Activated CD8-positive, alpha-beta memory T cell treated with anti-CD3 and anti-CD28 coated beads for 36 hours (primary cell): Measurements from ENCODE around the gene KCND1. TPM values are rescaled to one million over a fixed set of nuclear protein-coding genes. Genes with fewer than 3 reads are reported as not detected.

Experiments
- CTCF ChIA-PET: fragments of 350-600 bp; sonication (Branson Sonifier 250); formaldehyde crosslinking; loops from one replicate; lab custom pipeline; 2021; ENCODE audit warnings: antibody characterized with exemption; lab: Charles Lee
- POLR2A ChIA-PET: fragments of 350-600 bp; sonication (Branson Sonifier 250); formaldehyde crosslinking; loops from one replicate; lab custom pipeline; 2021; ENCODE audit warnings: antibody characterized with exemption; lab: Charles Lee
- total RNA-seq, 2 experiments: library from RNA; stranded (reverse); gene quantifications; one replicate each; pipeline ENCODE4 v1.2.3, GENCODE V29; 2021

KCND1 gene
- total RNA-seq, 2 experiments from 2014 or later: 1.1 TPM

DNA sequence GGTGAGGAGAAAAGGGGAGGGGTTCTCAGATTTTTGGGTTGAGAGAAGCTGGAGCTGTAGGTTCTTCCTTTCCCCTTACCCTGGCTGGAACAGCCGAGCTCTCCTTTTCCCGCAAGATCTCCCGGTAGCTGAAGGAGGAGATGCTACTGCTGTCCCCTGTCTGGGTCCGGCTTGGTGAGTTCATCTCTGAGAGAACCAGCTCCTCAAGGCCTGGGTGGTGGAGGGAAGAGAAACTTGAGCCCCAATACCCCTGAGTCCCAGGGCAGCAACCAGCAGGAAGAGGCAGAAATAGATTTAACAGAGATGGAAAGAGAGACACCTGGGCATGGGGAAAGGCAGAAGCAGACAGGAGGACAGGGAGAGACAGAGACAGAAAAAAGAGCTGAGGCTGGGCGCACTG is 6.6 kb upstream of the KCND1 start:
- CTCF ChIA-PET: no interaction called here
- POLR2A ChIA-PET: no interaction called here

GRCh38 chrX:48976086-48976485 is 4.4 kb upstream of the KCND1 start:
- POLR2A ChIA-PET: no interaction called here
- CTCF ChIA-PET: no interaction called here

GRCh38 chrX:48975541-48975940 is 3.9 kb upstream of the KCND1 start:
- ChIA-PET CTCF (no interaction called here), POLR2A (no interaction called here)

DNA sequence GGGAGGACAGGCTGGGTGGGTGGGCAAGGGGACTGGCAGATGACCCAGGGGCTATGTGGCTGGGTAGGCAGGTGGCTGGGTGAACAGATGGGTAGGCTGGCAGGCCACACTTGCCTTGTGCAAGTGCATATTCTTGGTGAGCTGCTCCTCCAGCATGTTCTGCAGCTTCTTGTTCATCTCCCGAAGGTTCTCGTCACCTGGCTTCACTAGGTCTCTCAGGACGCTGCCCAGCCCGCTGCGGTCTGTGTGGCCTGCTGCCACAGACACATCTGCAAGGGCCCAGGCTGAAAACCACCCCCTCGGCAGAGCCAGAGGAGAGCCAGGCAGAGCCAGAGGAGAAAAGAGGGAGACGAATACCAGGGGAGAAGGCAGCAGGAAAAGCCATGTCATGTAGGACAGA is 3.4 kb upstream of the KCND1 start:
- ChIA-PET CTCF (no interaction called here), POLR2A (no interaction called here)

GRCh38 chrX:48974574-48974973 is 2.9 kb upstream of the KCND1 start:
- CTCF ChIA-PET: no interaction called here

DNA sequence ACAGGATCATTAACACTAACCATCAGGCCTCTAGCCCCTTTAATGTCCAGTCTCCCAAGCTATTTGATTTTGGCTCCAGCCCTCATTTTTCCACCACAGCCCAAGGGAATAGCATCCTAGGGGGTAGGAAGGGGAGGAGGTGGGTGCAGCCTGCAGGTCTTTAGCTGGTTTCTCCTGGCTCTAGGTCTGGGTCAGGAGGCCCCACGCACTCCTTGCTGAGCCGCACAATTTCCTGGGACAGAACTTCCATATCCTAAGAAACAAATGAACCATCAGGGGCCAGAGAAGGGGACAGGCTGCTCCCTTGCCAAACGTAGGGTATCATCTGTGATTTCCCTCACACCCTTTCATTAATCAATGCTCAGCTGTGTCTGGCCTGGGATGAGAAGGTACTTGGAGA is 2.4 kb upstream of the KCND1 start:
- CTCF ChIA-PET: no interaction called here
- POLR2A ChIA-PET: no interaction called here

More at GRCh38 chrX:48974574-48974973, 2.9 kb upstream of the KCND1 start:
- POLR2A ChIA-PET: no interaction called here

DNA sequence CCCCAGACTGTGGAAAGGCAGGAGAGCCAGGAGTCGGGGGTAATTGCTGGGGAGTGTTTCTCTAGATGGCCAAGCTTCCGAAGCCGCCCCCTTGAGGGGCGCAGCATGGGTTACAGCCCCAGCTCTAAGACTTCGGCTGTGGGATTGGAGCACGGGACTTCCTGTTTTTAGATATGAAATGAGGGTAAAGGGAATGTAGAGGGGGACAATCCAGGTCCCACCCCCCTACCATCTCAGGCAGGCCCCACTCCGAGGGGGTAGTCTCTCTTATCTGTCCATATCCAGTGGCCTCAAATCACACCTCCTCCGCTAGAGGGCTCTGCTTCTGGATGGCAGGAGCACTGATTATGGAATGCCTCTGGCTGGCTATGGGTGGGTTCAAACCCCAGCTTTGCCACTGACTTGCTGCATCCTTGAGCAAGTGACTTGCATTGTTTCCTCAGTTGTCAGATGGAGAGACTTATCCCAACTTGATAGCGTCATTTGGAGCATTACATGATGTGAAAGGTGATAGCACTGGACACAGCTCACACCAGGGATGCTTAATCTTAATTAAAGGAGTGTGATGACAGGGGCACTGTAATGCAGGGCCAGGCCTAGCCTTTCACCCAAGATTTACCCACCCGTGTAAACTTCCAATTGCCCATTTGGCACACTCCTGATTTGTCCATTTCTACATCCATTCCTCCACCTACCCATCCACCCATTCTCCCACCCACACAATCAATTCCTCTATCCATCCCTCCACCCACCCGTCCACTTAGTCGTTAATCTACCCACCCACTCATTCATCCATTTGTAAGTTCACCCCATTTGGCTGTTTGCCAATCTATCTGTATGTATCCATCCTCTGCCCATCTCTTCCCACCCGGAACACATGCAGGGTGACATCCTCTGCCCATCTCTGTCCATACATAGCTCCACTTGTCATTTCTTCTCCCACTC is 848 bp upstream of the KCND1 start:
- CTCF ChIA-PET: no interaction called here
- POLR2A ChIA-PET: interaction anchor here (0.6 kb wide), 1 partner anchor 363 kb away, joined by 9 read pairs; no protein-coding TSS in a partner anchor

- ChIA-PET CTCF (no interaction called here), POLR2A (no interaction called here)
Observed at GRCh38 chrX:48969471-48969870, 2.2 kb downstream of the KCND1 start.

DNA sequence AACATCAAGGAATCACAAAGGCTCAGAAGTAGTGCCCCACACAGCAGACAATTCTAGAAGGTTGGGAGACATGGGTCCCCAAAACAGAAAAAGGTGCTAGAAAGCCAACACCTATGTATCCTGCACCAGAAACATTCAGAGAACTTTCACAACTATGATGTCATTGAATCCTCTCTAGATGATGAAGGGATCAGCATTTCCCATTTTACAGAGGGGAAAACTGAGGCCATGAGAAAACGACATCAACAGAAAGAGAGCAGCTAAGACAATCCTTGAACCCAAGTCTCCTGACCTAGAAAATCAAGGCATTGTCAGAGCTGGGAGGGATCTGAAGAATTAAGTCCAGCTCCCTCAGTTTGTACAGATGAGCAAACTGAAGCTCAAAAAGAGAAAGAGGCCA is 3.3 kb downstream of the KCND1 start:
- POLR2A ChIA-PET: no interaction called here
- CTCF ChIA-PET: no interaction called here

GRCh38 chrX:48966796-48967579 is 4.7 kb downstream of the KCND1 start:
- ChIA-PET CTCF (no interaction called here), POLR2A (no interaction called here)

DNA sequence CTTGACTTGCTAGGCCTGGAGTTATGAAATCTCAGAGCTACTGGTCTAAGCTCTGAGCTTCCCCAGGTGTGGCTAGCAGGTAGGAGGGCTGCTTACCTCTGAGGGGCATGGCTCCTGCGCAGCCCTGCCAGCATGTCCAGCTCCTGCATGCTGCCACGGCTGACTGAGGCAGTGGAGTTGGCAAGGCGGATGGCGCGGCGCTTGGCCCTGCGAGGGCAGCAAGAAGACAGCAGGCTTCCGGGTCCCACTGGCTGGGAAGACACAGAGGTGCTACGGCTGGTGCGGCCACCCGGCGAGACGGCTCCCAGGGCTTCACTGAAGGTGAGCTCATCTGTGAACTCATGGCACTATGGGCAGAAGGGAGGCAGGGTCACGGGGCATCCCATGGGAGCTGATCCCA is 5.7 kb downstream of the KCND1 start:
- POLR2A ChIA-PET: no interaction called here
- CTCF ChIA-PET: no interaction called here

DNA sequence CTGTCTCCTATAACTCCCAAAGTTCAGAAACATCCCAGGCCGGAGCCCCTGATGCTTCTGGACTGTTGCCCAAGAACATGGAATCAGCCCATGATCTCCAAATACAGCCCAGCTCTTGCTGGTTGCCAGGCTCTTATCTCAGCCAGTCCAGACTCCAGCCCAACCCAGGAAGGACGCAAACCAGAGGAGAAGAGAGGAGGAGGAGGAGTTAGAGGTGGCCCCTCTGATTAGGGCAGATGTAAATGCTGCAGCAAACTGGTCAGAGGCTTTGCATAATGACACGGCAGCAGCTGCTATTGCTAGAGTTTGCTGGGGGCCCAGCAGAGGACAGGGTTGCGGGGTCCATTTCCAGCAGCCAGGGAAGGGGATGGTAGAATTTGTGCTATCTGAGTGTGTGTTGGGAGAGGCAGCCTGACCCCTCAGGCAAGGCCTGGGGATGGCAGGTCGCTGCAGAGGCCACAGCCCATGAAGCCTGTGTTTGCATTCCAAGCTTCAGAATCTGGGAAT is 10.0 kb downstream of the KCND1 start:
- ChIA-PET CTCF (interaction anchor here (0.7 kb wide), 1 partner anchor 224 kb away, joined by 4 read pairs; the partner anchor contains the start of gene PRICKLE3), POLR2A (no interaction called here)

DNA sequence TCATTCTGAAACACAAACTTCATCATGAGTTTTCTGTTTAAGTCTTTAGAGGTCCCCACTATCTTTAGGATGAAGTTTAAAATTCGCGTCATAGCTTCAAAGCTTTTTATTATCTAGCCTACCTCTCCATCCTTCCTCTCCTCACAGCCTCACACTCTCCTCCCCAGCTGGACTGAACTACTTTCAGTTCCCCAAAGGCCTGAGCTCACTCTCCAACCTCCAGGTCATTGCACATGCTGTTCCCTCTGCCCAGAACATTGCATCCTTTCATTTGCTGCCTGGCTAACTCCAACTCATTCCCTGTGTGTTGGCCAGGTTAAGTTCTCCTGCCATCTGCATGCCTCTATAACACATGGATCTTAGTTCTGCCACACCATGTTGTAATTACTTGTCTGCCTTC is 11.4 kb downstream of the KCND1 start:
- POLR2A ChIA-PET: no interaction called here
- CTCF ChIA-PET: no interaction called here

DNA sequence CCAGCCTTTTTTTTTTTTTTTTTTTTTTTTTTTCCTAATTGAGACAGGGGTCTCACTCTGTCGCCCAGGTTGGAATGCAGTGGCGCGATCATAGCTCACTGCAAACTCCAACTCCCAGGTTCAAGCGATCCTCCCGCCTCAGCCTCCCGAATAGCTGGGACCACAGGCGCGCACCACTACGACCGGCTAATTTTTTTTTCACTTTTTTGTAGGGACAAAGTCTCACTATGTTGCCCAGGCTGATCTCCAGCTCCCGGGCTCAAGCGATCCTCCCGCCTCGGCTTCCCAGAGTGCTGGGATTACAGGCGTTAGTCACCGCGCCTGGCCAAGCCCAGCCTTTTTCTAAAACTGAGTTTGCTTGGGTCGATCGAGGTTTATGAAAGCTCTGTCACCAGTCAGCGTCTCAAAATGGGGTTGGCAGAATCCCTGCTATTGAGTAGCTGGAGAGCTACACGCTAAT is 13.0 kb downstream of the KCND1 start:
- POLR2A ChIA-PET: interaction anchor here (0.5 to 1.4 kb wide), 7 partner anchors 21 to 214 kb away, joined by 3 to 8 read pairs (median 4); partner anchors contain the start of genes GRIPAP1 and TFE3
- CTCF ChIA-PET: no interaction called here

DNA sequence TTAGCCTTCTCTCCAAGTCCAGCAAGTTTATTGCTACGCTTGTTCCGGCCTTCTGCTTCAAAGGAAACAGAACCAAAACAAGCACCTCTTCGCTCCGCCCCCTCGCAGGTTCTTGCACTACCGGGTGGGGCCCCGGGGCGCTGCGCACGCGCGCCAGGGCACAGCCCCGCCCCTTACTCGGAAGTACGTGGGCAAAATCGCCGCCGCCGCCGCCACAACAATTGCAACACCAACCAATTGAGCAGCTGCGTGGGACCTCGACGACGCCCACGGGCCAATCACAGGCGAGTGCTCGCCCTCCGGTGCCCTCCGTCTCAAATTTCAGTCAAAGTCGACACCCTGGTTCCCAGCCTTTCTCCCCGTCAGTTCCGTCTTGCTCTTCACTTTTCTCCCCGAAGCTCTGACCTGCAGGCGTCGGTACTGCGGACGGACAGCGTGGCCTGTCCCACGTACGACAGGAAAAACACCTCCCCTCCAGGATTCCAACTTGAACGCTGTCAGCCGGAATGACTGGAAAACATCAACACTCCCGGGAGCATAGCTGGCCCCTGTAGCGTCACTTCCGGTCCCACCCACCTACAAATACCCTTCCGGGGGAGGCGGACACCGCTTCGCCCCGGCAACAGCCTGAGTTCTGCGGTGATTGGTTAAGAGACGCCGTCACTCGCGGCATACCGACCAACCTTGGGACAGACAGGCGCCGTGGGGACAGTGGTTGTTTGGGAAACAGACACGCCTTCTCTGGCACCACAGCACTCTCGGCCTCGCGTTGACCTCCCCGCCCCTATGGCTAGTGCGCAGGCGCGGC is 13.6 kb downstream of the KCND1 start:
- ChIA-PET CTCF (no interaction called here), POLR2A (interaction anchor here (0.5 to 1.4 kb wide), 9 partner anchors 21 to 215 kb away, joined by 3 to 8 read pairs (median 4); partner anchors contain the start of genes GRIPAP1 and TFE3)

GRCh38 chrX:48957477-48957826 is 14.2 kb downstream of the KCND1 start, which contains the start of gene OTUD5:
OTUD5 (minus strand) TSS chrX:48957607; CDS start chrX:48957570, 37 bp downstream.
- CTCF ChIA-PET: no interaction called here
- POLR2A ChIA-PET: interaction anchor here (0.8 kb wide), 2 partner anchors 86 to 99 kb away, joined by 3 to 5 read pairs; no protein-coding TSS in a partner anchor

DNA sequence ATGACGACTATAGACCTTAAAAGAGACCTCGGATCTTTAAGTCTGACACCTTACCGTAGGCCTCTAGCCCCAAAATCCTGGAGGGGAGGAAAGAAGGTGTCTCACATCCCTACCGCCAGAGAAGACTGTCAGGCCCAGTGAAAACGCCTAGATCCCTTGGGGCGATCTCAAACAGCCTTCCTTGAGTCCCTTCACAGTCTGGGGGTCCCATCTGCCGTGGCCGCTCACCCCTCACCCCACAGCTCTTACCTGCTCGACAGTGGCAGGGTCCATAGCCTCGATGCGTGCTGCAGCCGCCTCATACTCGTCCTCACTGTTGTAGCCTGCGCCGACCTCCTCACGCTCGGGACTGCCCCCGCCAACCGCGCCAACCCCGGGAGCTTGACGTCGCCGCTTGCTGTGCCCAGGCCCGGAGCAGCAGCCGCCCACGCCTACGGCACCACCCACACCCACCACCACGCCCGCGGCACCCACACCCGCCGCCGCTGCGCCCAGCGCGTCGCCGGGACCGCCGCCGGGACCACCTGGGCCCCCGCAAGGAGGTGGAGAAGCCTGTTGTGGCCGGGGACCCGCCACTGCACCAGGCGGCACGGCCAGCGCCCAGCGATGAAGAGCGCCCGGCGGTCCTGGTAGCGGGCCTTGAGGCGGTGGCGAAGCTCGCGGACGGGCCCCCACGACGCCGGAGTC is 14.8 kb downstream of the KCND1 start:
- POLR2A ChIA-PET: interaction anchor here (0.9 kb wide), 1 partner anchor 211 kb away, joined by 3 read pairs; no protein-coding TSS in a partner anchor
- CTCF ChIA-PET: interaction anchor here (0.6 to 1.5 kb wide), 2 partner anchors 13 to 114 kb away, joined by 3 read pairs; no protein-coding TSS in a partner anchor

DNA sequence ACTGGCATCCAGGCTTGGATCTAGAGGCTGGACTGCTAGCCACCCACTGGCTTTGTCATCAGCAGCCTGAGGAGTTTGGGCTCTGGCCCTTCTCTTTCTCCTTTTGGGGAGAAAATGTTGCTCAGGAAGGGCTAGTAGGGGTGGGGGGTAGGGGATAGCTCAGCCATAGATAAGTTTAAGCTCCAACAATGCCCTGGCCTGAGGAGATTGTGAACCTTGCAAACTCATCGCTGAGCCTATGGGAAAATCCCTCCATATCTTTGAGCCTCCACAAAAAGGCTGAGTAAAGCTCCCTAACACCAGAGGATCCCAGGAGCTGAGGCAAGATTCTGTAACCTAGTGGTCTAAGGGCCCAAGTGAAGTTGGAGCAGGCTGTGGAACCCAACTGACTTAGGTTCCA is 23.1 kb downstream of the KCND1 start:
- CTCF ChIA-PET: interaction anchor here (1.1 kb wide), 1 partner anchor 9 kb away, joined by 3 read pairs; no protein-coding TSS in a partner anchor
- POLR2A ChIA-PET: interaction anchor here (1.0 to 2.0 kb wide), 2 partner anchors 37 to 57 kb away, joined by 3 to 4 read pairs; partner anchors contain the start of gene SLC35A2
